ENCODE results near the gene ATG7.

ATG7 gene

GRCh38 chr3:11386465-11387113 lies 114.4 kb downstream of the ATG7 start:
- no peak overlapping the region for H3K27ac ChIP-seq (ENCODE audit: low read length)
- H3K4me1 ChIP-seq (ENCODE audit: control insufficient read depth, insufficient read depth, low read length), result no peaks in the 10 kb centered on the region
- H3K9me3 ChIP-seq (ENCODE audit: control insufficient read depth, insufficient read depth, low read length), result no peaks in the 10 kb centered on the region
- H3K27me3 ChIP-seq (ENCODE audit: control insufficient read depth, insufficient read depth, low read length), result no peaks in the 10 kb centered on the region
- whole genome bisulfite sequencing (ENCODE audit: insufficient coverage, insufficient read length), result no CpG with 5 or more reads among the region's 2 CpGs
- H3K36me3 ChIP-seq (ENCODE audit: control insufficient read depth, insufficient read depth, low read length), result no peaks in the 10 kb centered on the region
- H3K4me3 ChIP-seq (ENCODE audit: low read length), result no peak overlapping the region
- DNase-seq (ENCODE audit: low read depth, low spot score), result no peak

- H3K27ac ChIP-seq (ENCODE audit: low read length), result no peak overlapping the region
- H3K36me3 ChIP-seq (ENCODE audit: control insufficient read depth, insufficient read depth, low read length), result no peaks in the 10 kb centered on the region
- no peaks in the 10 kb centered on the region for H3K9me3 ChIP-seq (ENCODE audit: control insufficient read depth, insufficient read depth, low read length)
- H3K4me3 ChIP-seq (ENCODE audit: low read length), result no peak overlapping the region
- WGBS (ENCODE audit: insufficient coverage, insufficient read length), result no CpG with 5 or more reads among the region's 10 CpGs
- no peaks in the 10 kb centered on the region for H3K4me1 ChIP-seq (ENCODE audit: control insufficient read depth, insufficient read depth, low read length)
- no peaks in the 10 kb centered on the region for H3K27me3 ChIP-seq (ENCODE audit: control insufficient read depth, insufficient read depth, low read length)
- no peak for DNase-seq (ENCODE audit: low read depth, low spot score)
These were observed 117.4 kb downstream of the ATG7 start for GRCh38 chr3:11389386-11390268.

GRCh38 chr3:11390411-11391131 lies 118.4 kb downstream of the ATG7 start:
- no CpG with 5 or more reads among the region's 5 CpGs for WGBS (ENCODE audit: insufficient coverage, insufficient read length)
- Histone ChIP-seq H3K4me1 (ENCODE audit: control insufficient read depth, insufficient read depth, low read length) (no peaks in the 10 kb centered on the region), H3K36me3 (ENCODE audit: control insufficient read depth, insufficient read depth, low read length) (no peaks in the 10 kb centered on the region), H3K9me3 (ENCODE audit: control insufficient read depth, insufficient read depth, low read length) (no peaks in the 10 kb centered on the region), H3K4me3 (ENCODE audit: low read length) (no peak overlapping the region), H3K27me3 (ENCODE audit: control insufficient read depth, insufficient read depth, low read length) (no peaks in the 10 kb centered on the region), H3K27ac (ENCODE audit: low read length) (no peak overlapping the region)
- no peak for DNase-seq (ENCODE audit: low read depth, low spot score)

- DNase-seq (ENCODE audit: low read depth, low spot score), result no peak
- H3K4me1 ChIP-seq (ENCODE audit: control insufficient read depth, insufficient read depth, low read length), result no peaks in the 10 kb centered on the region
- no CpG with 5 or more reads among the region's 6 CpGs for WGBS (ENCODE audit: insufficient coverage, insufficient read length)
- H3K27me3 ChIP-seq (ENCODE audit: control insufficient read depth, insufficient read depth, low read length), result no peaks in the 10 kb centered on the region
- no peak overlapping the region for H3K4me3 ChIP-seq (ENCODE audit: low read length)
- no peaks in the 10 kb centered on the region for H3K9me3 ChIP-seq (ENCODE audit: control insufficient read depth, insufficient read depth, low read length)
- H3K36me3 ChIP-seq (ENCODE audit: control insufficient read depth, insufficient read depth, low read length), result no peaks in the 10 kb centered on the region
- no peak overlapping the region for H3K27ac ChIP-seq (ENCODE audit: low read length)
These were observed 119.1 kb downstream of the ATG7 start for GRCh38 chr3:11391174-11391879.

GRCh38 chr3:11392014-11392859 lies 120.0 kb downstream of the ATG7 start:
- no peak for DNase-seq (ENCODE audit: low read depth, low spot score)
- H3K4me3 ChIP-seq (ENCODE audit: low read length), result no peak overlapping the region
- H3K27ac ChIP-seq (ENCODE audit: low read length), result no peak overlapping the region
- H3K36me3 ChIP-seq (ENCODE audit: control insufficient read depth, insufficient read depth, low read length), result no peaks in the 10 kb centered on the region
- no peaks in the 10 kb centered on the region for H3K4me1 ChIP-seq (ENCODE audit: control insufficient read depth, insufficient read depth, low read length)
- H3K9me3 ChIP-seq (ENCODE audit: control insufficient read depth, insufficient read depth, low read length), result no peaks in the 10 kb centered on the region
- WGBS (ENCODE audit: insufficient coverage, insufficient read length), result no CpG with 5 or more reads among the region's 3 CpGs
- no peaks in the 10 kb centered on the region for H3K27me3 ChIP-seq (ENCODE audit: control insufficient read depth, insufficient read depth, low read length)

GRCh38 chr3:11392860-11393114 lies 120.6 kb downstream of the ATG7 start:
- Histone ChIP-seq H3K27ac (ENCODE audit: low read length) (no peak overlapping the region), H3K4me3 (ENCODE audit: low read length) (no peak overlapping the region), H3K4me1 (ENCODE audit: control insufficient read depth, insufficient read depth, low read length) (no peaks in the 10 kb centered on the region), H3K36me3 (ENCODE audit: control insufficient read depth, insufficient read depth, low read length) (no peaks in the 10 kb centered on the region), H3K9me3 (ENCODE audit: control insufficient read depth, insufficient read depth, low read length) (no peaks in the 10 kb centered on the region), H3K27me3 (ENCODE audit: control insufficient read depth, insufficient read depth, low read length) (no peaks in the 10 kb centered on the region)
- DNase-seq (ENCODE audit: low read depth, low spot score), result no peak
- no CpG with 5 or more reads among the region's 2 CpGs for WGBS (ENCODE audit: insufficient coverage, insufficient read length)

GRCh38 chr3:11393401-11393800 lies 121.2 kb downstream of the ATG7 start:
- H3K4me3 ChIP-seq (ENCODE audit: low read length), result no peak overlapping the region
- no peak for DNase-seq (ENCODE audit: low read depth, low spot score)
- no peaks in the 10 kb centered on the region for H3K9me3 ChIP-seq (ENCODE audit: control insufficient read depth, insufficient read depth, low read length)
- H3K4me1 ChIP-seq (ENCODE audit: control insufficient read depth, insufficient read depth, low read length), result no peaks in the 10 kb centered on the region
- WGBS (ENCODE audit: insufficient coverage, insufficient read length), result no CpG with 5 or more reads among the region's 3 CpGs
- H3K27ac ChIP-seq (ENCODE audit: low read length), result no peak overlapping the region
- H3K36me3 ChIP-seq (ENCODE audit: control insufficient read depth, insufficient read depth, low read length), result no peaks in the 10 kb centered on the region
- no peaks in the 10 kb centered on the region for H3K27me3 ChIP-seq (ENCODE audit: control insufficient read depth, insufficient read depth, low read length)

GRCh38 chr3:11394392-11394791 lies 122.2 kb downstream of the ATG7 start:
- H3K27ac ChIP-seq (ENCODE audit: low read length), result no peak overlapping the region
- no CpG with 5 or more reads among the region's 4 CpGs for WGBS (ENCODE audit: insufficient coverage, insufficient read length)

GRCh38 chr3:11400213-11400612 lies 128.0 kb downstream of the ATG7 start:
- H3K36me3 ChIP-seq (ENCODE audit: control insufficient read depth, insufficient read depth, low read length), result no peaks in the 10 kb centered on the region
- no peaks in the 10 kb centered on the region for H3K27me3 ChIP-seq (ENCODE audit: control insufficient read depth, insufficient read depth, low read length)
- no peak overlapping the region for H3K4me3 ChIP-seq (ENCODE audit: low read length)
- DNase-seq (ENCODE audit: low read depth, low spot score), result no peak
- no peaks in the 10 kb centered on the region for H3K4me1 ChIP-seq (ENCODE audit: control insufficient read depth, insufficient read depth, low read length)
- H3K9me3 ChIP-seq (ENCODE audit: control insufficient read depth, insufficient read depth, low read length), result no peaks in the 10 kb centered on the region
- WGBS (ENCODE audit: insufficient coverage, insufficient read length), result no CpG with 5 or more reads among the region's 4 CpGs
- no peak overlapping the region for H3K27ac ChIP-seq (ENCODE audit: low read length)

More at GRCh38 chr3:11394392-11394791, 122.2 kb downstream of the ATG7 start:
- H3K4me3 ChIP-seq (ENCODE audit: low read length), result no peak overlapping the region
- DNase-seq (ENCODE audit: low read depth, low spot score), result no peak
- no peaks in the 10 kb centered on the region for H3K36me3 ChIP-seq (ENCODE audit: control insufficient read depth, insufficient read depth, low read length)
- no peaks in the 10 kb centered on the region for H3K4me1 ChIP-seq (ENCODE audit: control insufficient read depth, insufficient read depth, low read length)
- no peaks in the 10 kb centered on the region for H3K9me3 ChIP-seq (ENCODE audit: control insufficient read depth, insufficient read depth, low read length)
- no peaks in the 10 kb centered on the region for H3K27me3 ChIP-seq (ENCODE audit: control insufficient read depth, insufficient read depth, low read length)

Measured in iPS DF 6.9 (cell line).